ENCODE data around the gene KIAA1217. TPM values are rescaled to one million over a fixed set of nuclear protein-coding genes. Genes with fewer than 3 reads are reported as not detected.

Gene KIAA1217
- total and polyA plus RNA-seq, 2 donors = 6.2 to 18.0 TPM

DNA sequence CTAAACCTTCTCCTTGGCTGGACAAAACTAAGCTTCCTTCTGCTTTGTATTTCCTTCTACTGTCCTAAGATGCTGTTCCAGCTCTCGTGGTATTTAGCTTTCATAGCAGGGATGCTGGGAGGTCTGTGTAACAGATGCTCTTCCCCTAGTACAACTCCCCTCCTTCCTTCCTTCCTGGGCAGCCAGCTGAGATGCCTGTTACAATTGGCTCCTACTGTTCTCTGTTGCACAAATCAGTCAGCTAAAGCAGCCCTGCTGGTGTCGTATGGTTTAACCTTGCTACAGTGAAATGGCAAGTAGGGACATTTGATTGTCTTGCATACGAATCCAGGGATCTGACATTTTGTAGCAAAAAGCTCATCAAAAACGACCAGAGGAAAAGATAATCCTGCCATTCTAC is 371.0 kb downstream of the KIAA1217 start:
- Histone ChIP-seq H3K4me1 (ENCODE audit: insufficient read depth) (no peaks in the 10 kb centered on the region), H3K36me3 (ENCODE audit: insufficient read depth) (peaks cover 2% of the 10 kb centered on the region), H3K27ac (ENCODE audit: low read depth) (no peak overlapping the region), H3K4me3 (ENCODE audit: low read depth, low read length) (no peak overlapping the region)
- WGBS = 57% methylated on average over 4 of the region's 4 CpGs
- no peak for DNase-seq (ENCODE audit: extremely low spot score)

DNA sequence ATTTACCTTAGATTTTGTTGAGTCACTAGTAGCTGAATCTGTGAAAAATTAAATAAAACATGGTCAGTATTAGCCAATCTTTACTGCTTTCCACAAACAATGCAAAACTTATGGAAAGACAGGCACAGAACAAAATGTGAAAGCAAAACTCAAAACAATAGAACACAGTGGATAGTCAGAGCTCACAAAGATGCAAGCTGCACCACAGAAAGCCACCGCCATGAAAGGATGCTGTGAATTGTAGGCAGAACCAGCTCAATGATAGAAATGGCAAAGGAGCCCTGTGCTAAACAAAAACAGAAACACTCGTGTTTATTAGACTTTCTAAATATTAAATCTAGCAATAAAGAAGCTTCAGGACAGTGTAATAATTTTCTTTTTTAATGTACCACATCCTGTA is 380.3 kb downstream of the KIAA1217 start:
- 88% methylated on average over 2 of the region's 2 CpGs for WGBS
- Histone ChIP-seq H3K36me3 (ENCODE audit: insufficient read depth) (peaks cover 5% of the 10 kb centered on the region), H3K4me3 (ENCODE audit: low read depth, low read length) (no peak overlapping the region), H3K27ac (ENCODE audit: low read depth) (no peak overlapping the region), H3K4me1 (ENCODE audit: insufficient read depth) (no peaks in the 10 kb centered on the region)
- no peak for DNase-seq (ENCODE audit: extremely low spot score)

DNA sequence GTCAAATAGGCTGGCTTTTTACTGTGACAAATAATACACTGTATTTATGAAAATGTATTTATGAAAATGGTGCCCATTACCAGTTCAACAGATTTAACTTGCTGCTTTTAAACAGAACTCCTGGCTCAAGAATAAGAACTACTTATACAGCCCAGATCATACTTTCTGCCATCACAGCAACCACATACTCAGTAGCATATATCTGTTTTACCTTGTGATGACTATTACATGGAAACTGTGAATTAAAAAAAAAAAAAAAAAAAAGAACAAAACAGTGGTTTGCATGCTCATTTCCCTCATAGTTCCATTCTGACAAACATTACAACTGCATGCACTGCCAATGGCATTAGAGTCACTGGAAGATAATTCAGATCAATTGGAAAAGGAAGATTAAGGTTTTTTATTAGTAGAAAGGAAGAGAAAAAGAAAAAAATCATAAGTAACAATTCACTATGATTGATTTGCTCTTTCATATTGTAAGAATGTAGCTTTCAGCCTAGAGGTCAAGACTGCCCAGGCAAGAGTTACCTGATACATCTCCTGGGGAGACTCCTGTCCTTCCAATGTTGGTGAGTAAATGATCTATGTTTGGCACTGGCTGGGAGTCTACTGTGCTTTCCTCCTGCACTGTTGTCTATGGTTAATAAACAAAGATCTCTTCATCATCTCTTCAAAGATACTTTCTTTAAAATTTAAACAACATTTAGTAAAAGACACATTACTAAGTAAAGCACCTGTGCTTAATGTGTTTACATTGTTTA is 381.9 kb downstream of the KIAA1217 start:
- H3K36me3 ChIP-seq (ENCODE audit: insufficient read depth) = peaks cover 3% of the 10 kb centered on the region

DNA sequence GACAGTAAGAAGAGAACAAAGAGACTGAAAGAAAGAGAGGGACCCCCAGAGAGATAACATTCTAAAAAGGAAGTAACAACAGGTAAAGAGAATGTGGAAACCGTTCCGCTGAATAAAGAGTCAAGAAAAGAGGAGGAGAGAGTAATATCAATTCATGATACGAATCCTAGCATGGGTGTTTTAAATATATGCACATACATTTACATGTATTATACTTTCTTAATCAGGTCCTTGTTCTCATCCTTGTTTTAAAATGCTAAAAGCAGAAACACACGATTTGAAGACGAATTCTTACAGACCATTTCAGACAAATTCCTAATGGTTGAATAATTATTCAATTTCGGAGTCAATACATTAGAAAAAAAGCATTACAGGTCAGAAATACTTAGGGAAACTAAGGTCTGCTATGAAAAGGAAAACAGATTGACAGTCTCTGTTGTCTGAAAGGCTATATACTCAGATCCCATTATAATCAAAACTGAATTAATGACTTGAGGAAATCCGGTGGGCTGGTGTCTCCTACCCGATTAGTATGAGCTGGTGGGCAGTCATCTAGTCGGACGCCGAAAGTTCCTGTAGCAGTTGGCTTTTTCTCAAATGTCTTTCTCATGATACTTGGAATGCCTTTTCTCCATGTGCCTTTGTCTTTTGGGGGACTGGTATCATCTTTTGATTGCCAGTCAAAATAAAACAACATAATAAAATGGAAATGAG is 387.4 kb downstream of the KIAA1217 start:
- Histone ChIP-seq H3K4me3 (ENCODE audit: low read depth, low read length) (no peak overlapping the region), H3K36me3 (ENCODE audit: insufficient read depth) (peaks cover 11% of the 10 kb centered on the region), H3K27ac (ENCODE audit: low read depth) (no peak overlapping the region), H3K4me1 (ENCODE audit: insufficient read depth) (no peaks in the 10 kb centered on the region)
- WGBS = 94% methylated on average over 11 of the region's 11 CpGs
- DNase-seq (ENCODE audit: extremely low spot score) = no peak

More for the DNA sequence above, 381.9 kb downstream of the KIAA1217 start:
- DNase-seq (ENCODE audit: extremely low spot score) = no peak
- H3K4me3 ChIP-seq (ENCODE audit: low read depth, low read length) = no peak overlapping the region
- H3K4me1 ChIP-seq (ENCODE audit: insufficient read depth) = no peaks in the 10 kb centered on the region
- H3K27ac ChIP-seq (ENCODE audit: low read depth) = no peak overlapping the region

DNA sequence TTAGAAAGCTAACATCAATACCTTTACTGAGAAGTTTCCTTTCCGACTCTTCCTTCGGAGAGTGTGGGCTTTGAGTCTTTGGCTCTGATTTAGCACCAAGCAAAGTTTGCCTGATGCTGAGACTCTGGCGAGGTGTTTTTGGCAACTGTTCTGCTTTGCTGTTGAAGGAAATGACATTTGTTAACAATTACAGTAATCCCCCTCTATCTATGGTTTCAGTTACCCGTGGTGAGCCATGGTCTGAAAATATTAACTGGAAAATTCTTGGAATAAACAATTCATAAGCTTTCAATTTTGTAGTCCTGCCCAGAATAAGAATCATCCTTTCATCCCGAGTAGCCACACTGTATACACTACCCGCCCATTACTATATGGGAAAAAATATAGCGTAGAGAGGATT is 388.5 kb downstream of the KIAA1217 start:
- no peaks in the 10 kb centered on the region for H3K4me1 ChIP-seq (ENCODE audit: insufficient read depth)
- DNase-seq (ENCODE audit: extremely low spot score) = no peak
- peaks cover 11% of the 10 kb centered on the region for H3K36me3 ChIP-seq (ENCODE audit: insufficient read depth)
- WGBS = 44% methylated on average over 7 of the region's 7 CpGs
- H3K4me3 ChIP-seq (ENCODE audit: low read depth, low read length) = no peak overlapping the region
- H3K27ac ChIP-seq (ENCODE audit: low read depth) = no peak overlapping the region

Small RNA genes lying within 50 kb of the gene (small RNA-seq; reads per million reads assigned to genes)
- gene AC063961.1 (not detected), gene MIR603 (not detected)
